SK-N-SH treated with all-trans-retinoic acid at 6 μM for 48 hours (cell line): ENCODE results near the gene ALDH4A1.

Source experiments
- ATAC-seq: fragments of 200-7000 bp; cut with Tn5 transposase; 3 replicates; pipeline ENCODE4 v1.9.1; 2020; ENCODE audit warnings: mild to moderate bottlenecking, moderate library complexity
- ARNTL ChIP-seq: fragments of 450-650 bp; formaldehyde crosslinking; IDR thresholded peaks from 2 replicates; pipeline ENCODE4 v1.5.0; 2020; ENCODE audit warnings: low read depth, mild to moderate bottlenecking, moderate library complexity, borderline replicate concordance
- BACH2 ChIP-seq: fragments of 250-450 bp; sonication (Bioruptor Pico); IDR thresholded peaks from 2 replicates; pipeline ENCODE4 v1.9.0; 2021; ENCODE audit warnings: mild to moderate bottlenecking, borderline replicate concordance
- CSDC2 ChIP-seq: fragments of 250-450 bp; sonication (Bioruptor Pico); IDR thresholded peaks from 2 replicates; pipeline ENCODE4 v1.5.0; 2020; ENCODE audit warnings: mild to moderate bottlenecking, moderate library complexity
- ESRRG ChIP-seq: fragments of 250-450 bp; sonication (Bioruptor Pico); IDR thresholded peaks from 2 replicates; pipeline ENCODE4 v1.6.1; 2021; ENCODE audit warnings: mild to moderate bottlenecking
- ISL1 ChIP-seq: fragments of 250-450 bp; sonication (Bioruptor Pico); IDR thresholded peaks from 2 replicates; pipeline ENCODE4 v2.1.2; 2022; ENCODE audit warnings: mild to moderate bottlenecking, moderate library complexity
- OSR1 ChIP-seq: fragments of 250-450 bp; sonication (Bioruptor Pico); IDR thresholded peaks from 2 replicates; pipeline ENCODE4 v1.8.0; 2022; ENCODE audit warnings: moderate library complexity, mild to moderate bottlenecking, inconsistent platforms
- PATZ1 ChIP-seq: fragments of 250-450 bp; sonication (Bioruptor Pico); IDR thresholded peaks from 2 replicates; pipeline ENCODE4 v1.8.0; 2020; ENCODE audit warnings: mild to moderate bottlenecking, moderate library complexity, borderline replicate concordance
- POU6F1 ChIP-seq: fragments of 250-450 bp; sonication (Bioruptor Pico); IDR thresholded peaks from 2 replicates; pipeline ENCODE4 v1.8.0; 2021; ENCODE audit warnings: low read depth, mild to moderate bottlenecking, moderate library complexity, borderline replicate concordance
- PPARA ChIP-seq: fragments of 250-450 bp; sonication (Bioruptor Pico); IDR thresholded peaks from 2 replicates; pipeline ENCODE4 v1.5.0; 2020; ENCODE audit warnings: mild to moderate bottlenecking, borderline replicate concordance
- RARB ChIP-seq: fragments of 250-450 bp; sonication (Bioruptor Pico); IDR thresholded peaks from 2 replicates; pipeline ENCODE4 v1.8.0; 2021; ENCODE audit warnings: mild to moderate bottlenecking, moderate library complexity
- SNAI2 ChIP-seq: fragments of 250-450 bp; sonication (Bioruptor Pico); IDR thresholded peaks from 2 replicates; pipeline ENCODE4 v1.5.0; 2020; ENCODE audit warnings: mild to moderate bottlenecking, moderate library complexity
- TCF4 ChIP-seq: fragments of 250-450 bp; sonication (Bioruptor Pico); IDR thresholded peaks from 2 replicates; pipeline ENCODE4 v1.8.0; 2021; ENCODE audit warnings: mild to moderate bottlenecking, moderate library complexity, borderline replicate concordance
- TOX ChIP-seq: fragments of 250-450 bp; sonication (Bioruptor Pico); IDR thresholded peaks from 2 replicates; pipeline ENCODE4 v1.8.0; 2021; ENCODE audit warnings: mild to moderate bottlenecking, moderate library complexity, borderline replicate concordance
- ZC3H10 ChIP-seq: fragments of 250-450 bp; sonication (Bioruptor Pico); IDR thresholded peaks from 2 replicates; pipeline ENCODE4 v1.5.1; 2021; ENCODE audit warnings: mild to moderate bottlenecking, moderate library complexity
- ZFP3 ChIP-seq: fragments of 250-450 bp; sonication (Bioruptor Pico); IDR thresholded peaks from 2 replicates; pipeline ENCODE4 v1.5.0; 2020; ENCODE audit warnings: mild to moderate bottlenecking, moderate library complexity
- ZNF70 ChIP-seq: fragments of 450-650 bp; formaldehyde crosslinking; IDR thresholded peaks from 2 replicates; pipeline ENCODE4 v1.5.0; 2020; ENCODE audit warnings: mild to moderate bottlenecking, moderate library complexity
- ZNF8 ChIP-seq: fragments of 450-650 bp; formaldehyde crosslinking; IDR thresholded peaks from 2 replicates; pipeline ENCODE4 v1.5.0; 2020; ENCODE audit warnings: mild to moderate bottlenecking, moderate library complexity
- TF ChIP-seq, protein P1 (sequence below): fragments of 250-450 bp; sonication (Bioruptor Pico); IDR thresholded peaks from 2 replicates; pipeline ENCODE4 v1.5.0; 2020; ENCODE audit warnings: mild to moderate bottlenecking, moderate library complexity
- TF ChIP-seq, protein P2 (sequence below): fragments of 250-450 bp; sonication (Bioruptor Pico); IDR thresholded peaks from 2 replicates; pipeline ENCODE4 v1.5.1; 2021; ENCODE audit warnings: mild to moderate bottlenecking, moderate library complexity
- TF ChIP-seq, protein P3 (sequence below): fragments of 250-450 bp; sonication (Bioruptor Pico); IDR thresholded peaks from 2 replicates; pipeline ENCODE4 v1.5.1; 2020; ENCODE audit warnings: low read depth, mild to moderate bottlenecking, moderate library complexity

The ALDH4A1 gene

GRCh38 chr1:18943914-18944572 is 41.7 kb upstream of the ALDH4A1 start:
- TF ChIP-seq ZNF70 (no peak), OSR1 (CRISPR knock-in tag) (no peak), PPARA (CRISPR knock-in tag) (no peak), RARB (CRISPR knock-in tag) (no peak), ZC3H10 (no peak), ZNF8 (CRISPR knock-in tag) (no peak), ISL1 (CRISPR knock-in tag) (no peak), ZFP3 (CRISPR knock-in tag) (no peak), SNAI2 (CRISPR knock-in tag) (no peak), PATZ1 (CRISPR knock-in tag) (no peak), ESRRG (CRISPR knock-in tag) (no peak), POU6F1 (CRISPR knock-in tag) (no peak), TCF4 (CRISPR knock-in tag) (no peak), TOX (no peak), CSDC2 (CRISPR knock-in tag) (no peak)
- TF ChIP-seq, protein P1, sequence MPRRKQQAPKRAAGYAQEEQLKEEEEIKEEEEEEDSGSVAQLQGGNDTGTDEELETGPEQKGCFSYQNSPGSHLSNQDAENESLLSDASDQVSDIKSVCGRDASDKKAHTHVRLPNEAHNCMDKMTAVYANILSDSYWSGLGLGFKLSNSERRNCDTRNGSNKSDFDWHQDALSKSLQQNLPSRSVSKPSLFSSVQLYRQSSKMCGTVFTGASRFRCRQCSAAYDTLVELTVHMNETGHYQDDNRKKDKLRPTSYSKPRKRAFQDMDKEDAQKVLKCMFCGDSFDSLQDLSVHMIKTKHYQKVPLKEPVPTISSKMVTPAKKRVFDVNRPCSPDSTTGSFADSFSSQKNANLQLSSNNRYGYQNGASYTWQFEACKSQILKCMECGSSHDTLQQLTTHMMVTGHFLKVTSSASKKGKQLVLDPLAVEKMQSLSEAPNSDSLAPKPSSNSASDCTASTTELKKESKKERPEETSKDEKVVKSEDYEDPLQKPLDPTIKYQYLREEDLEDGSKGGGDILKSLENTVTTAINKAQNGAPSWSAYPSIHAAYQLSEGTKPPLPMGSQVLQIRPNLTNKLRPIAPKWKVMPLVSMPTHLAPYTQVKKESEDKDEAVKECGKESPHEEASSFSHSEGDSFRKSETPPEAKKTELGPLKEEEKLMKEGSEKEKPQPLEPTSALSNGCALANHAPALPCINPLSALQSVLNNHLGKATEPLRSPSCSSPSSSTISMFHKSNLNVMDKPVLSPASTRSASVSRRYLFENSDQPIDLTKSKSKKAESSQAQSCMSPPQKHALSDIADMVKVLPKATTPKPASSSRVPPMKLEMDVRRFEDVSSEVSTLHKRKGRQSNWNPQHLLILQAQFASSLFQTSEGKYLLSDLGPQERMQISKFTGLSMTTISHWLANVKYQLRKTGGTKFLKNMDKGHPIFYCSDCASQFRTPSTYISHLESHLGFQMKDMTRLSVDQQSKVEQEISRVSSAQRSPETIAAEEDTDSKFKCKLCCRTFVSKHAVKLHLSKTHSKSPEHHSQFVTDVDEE (CRISPR knock-in tag), result no peak
- ATAC-seq, result no peak

GRCh38 chr1:18943162-18943561 is 40.8 kb upstream of the ALDH4A1 start:
- TF ChIP-seq OSR1 (CRISPR knock-in tag) (no peak), ZFP3 (CRISPR knock-in tag) (no peak), ZC3H10 (no peak), ARNTL (no peak), TOX (no peak), CSDC2 (CRISPR knock-in tag) (no peak), ISL1 (CRISPR knock-in tag) (no peak), BACH2 (no peak), POU6F1 (CRISPR knock-in tag) (no peak), PPARA (CRISPR knock-in tag) (no peak), ZNF70 (no peak), PATZ1 (CRISPR knock-in tag) (no peak)
- TF ChIP-seq, protein P2, sequence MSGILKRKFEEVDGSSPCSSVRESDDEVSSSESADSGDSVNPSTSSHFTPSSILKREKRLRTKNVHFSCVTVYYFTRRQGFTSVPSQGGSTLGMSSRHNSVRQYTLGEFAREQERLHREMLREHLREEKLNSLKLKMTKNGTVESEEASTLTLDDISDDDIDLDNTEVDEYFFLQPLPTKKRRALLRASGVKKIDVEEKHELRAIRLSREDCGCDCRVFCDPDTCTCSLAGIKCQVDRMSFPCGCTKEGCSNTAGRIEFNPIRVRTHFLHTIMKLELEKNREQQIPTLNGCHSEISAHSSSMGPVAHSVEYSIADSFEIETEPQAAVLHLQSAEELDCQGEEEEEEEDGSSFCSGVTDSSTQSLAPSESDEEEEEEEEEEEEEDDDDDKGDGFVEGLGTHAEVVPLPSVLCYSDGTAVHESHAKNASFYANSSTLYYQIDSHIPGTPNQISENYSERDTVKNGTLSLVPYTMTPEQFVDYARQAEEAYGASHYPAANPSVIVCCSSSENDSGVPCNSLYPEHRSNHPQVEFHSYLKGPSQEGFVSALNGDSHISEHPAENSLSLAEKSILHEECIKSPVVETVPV (CRISPR knock-in tag), result no peak
- TF ChIP-seq, protein P1 (CRISPR knock-in tag), result no peak
- TF ChIP-seq, protein P3, sequence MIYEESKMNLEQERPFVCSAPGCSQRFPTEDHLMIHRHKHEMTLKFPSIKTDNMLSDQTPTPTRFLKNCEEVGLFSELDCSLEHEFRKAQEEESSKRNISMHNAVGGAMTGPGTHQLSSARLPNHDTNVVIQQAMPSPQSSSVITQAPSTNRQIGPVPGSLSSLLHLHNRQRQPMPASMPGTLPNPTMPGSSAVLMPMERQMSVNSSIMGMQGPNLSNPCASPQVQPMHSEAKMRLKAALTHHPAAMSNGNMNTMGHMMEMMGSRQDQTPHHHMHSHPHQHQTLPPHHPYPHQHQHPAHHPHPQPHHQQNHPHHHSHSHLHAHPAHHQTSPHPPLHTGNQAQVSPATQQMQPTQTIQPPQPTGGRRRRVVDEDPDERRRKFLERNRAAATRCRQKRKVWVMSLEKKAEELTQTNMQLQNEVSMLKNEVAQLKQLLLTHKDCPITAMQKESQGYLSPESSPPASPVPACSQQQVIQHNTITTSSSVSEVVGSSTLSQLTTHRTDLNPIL (CRISPR knock-in tag), result no peak
- ATAC-seq, result no peak
